HepG2 (cell line): ENCODE data around the gene ZNF17. TPM values are rescaled to one million over a fixed set of nuclear protein-coding genes. Genes with fewer than 3 reads are reported as not detected.

Experiments
- ATAC-seq: fragments of 200-7000 bp; cut with Tn5 transposase; 3 replicates; pipeline ENCODE4 v1.9.1; 2020; ENCODE audit warnings: mild to moderate bottlenecking, moderate library complexity
- BruUV-seq: library from RNA; stranded (reverse); fragments of 400-500 nt; replicated peaks from 2 replicates; lab custom pipeline; 2021; lab: Mats Ljungman, UMichigan
- CTCF ChIA-PET: fragments of 300-600 bp; formaldehyde crosslinking; extraction: SDS; loops from one replicate; lab custom pipeline; 2021; ENCODE audit warnings: low total read pairs, inconsistent platforms, low intra/inter-chr PET ratio; lab: Yijun Ruan, JAX
- POLR2A ChIA-PET: fragments of 350-600 bp; sonication (Branson Sonifier 250); formaldehyde crosslinking; loops from one replicate; lab custom pipeline; 2020; ENCODE audit warnings: antibody characterized with exemption, inconsistent platforms; lab: Yijun Ruan, JAX
- DNase-seq: peaks from one replicate; pipeline ENCODE4 v3.0.0-alpha.2; 2015; ENCODE audit warnings: low spot score
- FAIRE-seq: peaks from 3 replicates; lab custom pipeline; 2011; peaks lifted over from hg19 to GRCh38; lab: Jason Lieb, UNC
- H2AFZ ChIP-seq: one replicate; pipeline ENCODE4 v1.6.1; 2011; ENCODE audit warnings: low read length, inconsistent platforms
- H3K27ac ChIP-seq: fragments of 300-600 bp; 3 replicates; pipeline ENCODE4 v1.8.0; 2011; ENCODE audit warnings: mixed run types, mild to moderate bottlenecking, mixed read lengths, low read length, inconsistent platforms; ENCODE audit not compliant: insufficient read depth; ENCODE audit errors: extremely low read length
- H3K27me3 ChIP-seq, 2 experiments: fragments of 200-600 bp in 1 of 2; 2 replicates in 1 of 2; 3 replicates in 1 of 2; pipeline versions ENCODE4 v1.6.0 to v1.8.0; 2011; ENCODE audit warnings: low read length in 2 of 2, mild to moderate bottlenecking in 2 of 2, moderate library complexity in 2 of 2, inconsistent platforms in 1 of 2; ENCODE audit not compliant: insufficient read depth in 2 of 2, control insufficient read depth in 1 of 2
- H3K36me3 ChIP-seq, 2 experiments: fragments of 200-600 bp in 1 of 2; replicated peaks in 1 of 2; 2 replicates in 1 of 2; 3 replicates in 1 of 2; pipeline versions ENCODE4 v1.5.1 to v1.8.0; 2011; ENCODE audit warnings: low read length in 2 of 2, inconsistent platforms in 1 of 2; ENCODE audit not compliant: insufficient read depth in 2 of 2, control insufficient read depth in 1 of 2
- H3K4me1 ChIP-seq: 2 replicates; pipeline ENCODE4 v1.5.1; 2012; ENCODE audit warnings: low read length, inconsistent platforms; ENCODE audit not compliant: insufficient read depth
- H3K4me2 ChIP-seq: 2 replicates; pipeline ENCODE4 v1.6.0; 2011; ENCODE audit warnings: low read depth, low read length, inconsistent platforms
- H3K4me3 ChIP-seq, 3 experiments: fragments of 200-600 bp in 1 of 3; sonication (generic), shearing (Covaris generic) in 1 of 3; replicated peaks in 1 of 3; 2 replicates each; pipeline ENCODE4 v1.5.1; 2011 to 2016; ENCODE audit warnings: low read length in 3 of 3, inconsistent platforms in 2 of 3, low read depth in 2 of 3, mild to moderate bottlenecking in 2 of 3, control low read depth in 1 of 3, mixed read lengths in 1 of 3; ENCODE audit not compliant: insufficient read depth in 1 of 3
- H3K79me2 ChIP-seq: one replicate; pipeline ENCODE4 v1.6.1; 2011; ENCODE audit warnings: low read length, inconsistent platforms; ENCODE audit not compliant: insufficient read depth
- H3K9ac ChIP-seq: 2 replicates; pipeline ENCODE4 v1.6.0; 2011; ENCODE audit warnings: mild to moderate bottlenecking, low read depth, low read length, inconsistent platforms; ENCODE audit not compliant: insufficient read depth
- H3K9me3 ChIP-seq: 2 replicates; pipeline ENCODE4 v1.5.1; 2012; ENCODE audit warnings: mild to moderate bottlenecking, low read length
- H4K20me1 ChIP-seq: 2 replicates; pipeline ENCODE4 v1.6.0; 2011; ENCODE audit warnings: inconsistent platforms, mild to moderate bottlenecking, low read length, moderate library complexity; ENCODE audit not compliant: insufficient read depth
- KMT2A ChIP-seq: sonication (generic); formaldehyde crosslinking; IDR thresholded peaks from 2 replicates; pipeline ENCODE4 v1.4.0; 2020; ENCODE audit warnings: missing genetic modification reagents
- KMT2B ChIP-seq: IDR thresholded peaks from 2 replicates; pipeline ENCODE4 v1.6.1; 2016; ENCODE audit warnings: missing genetic modification reagents, missing compliant biosample characterization
- LRRFIP1 ChIP-seq: sonication (generic); formaldehyde crosslinking; conservative IDR thresholded peaks from 2 replicates; pipeline ENCODE4 v1.4.0; 2020; ENCODE audit warnings: missing genetic modification reagents
- MAFF ChIP-seq: IDR thresholded peaks from 2 replicates; pipeline ENCODE4 v1.6.1; 2011; ENCODE audit warnings: low read depth, low read length, improper control_type of control experiment
- NKX3-1 ChIP-seq: sonication (generic); formaldehyde crosslinking; IDR thresholded peaks from 2 replicates; pipeline ENCODE4 v1.5.0; 2020; ENCODE audit warnings: missing genetic modification reagents
- USF2 ChIP-seq, 2 experiments: sonication (generic) in 1 of 2; formaldehyde crosslinking in 1 of 2; IDR thresholded peaks; 2 replicates each; pipeline versions ENCODE4 v1.5.1 to v1.6.1; 2011 to 2020; ENCODE audit warnings: borderline replicate concordance in 1 of 2, low read depth in 1 of 2, low read length in 1 of 2, mild to moderate bottlenecking in 1 of 2, missing genetic modification reagents in 1 of 2, moderate library complexity in 1 of 2
- ZNF12 ChIP-seq: sonication (generic); formaldehyde crosslinking; IDR thresholded peaks from 2 replicates; pipeline ENCODE4 v1.5.0; 2020; ENCODE audit warnings: missing genetic modification reagents
- WGBS: methylation state at CpG from one replicate; pipeline ENCODE4 v1.1.6; 2017; ENCODE audit warnings: low lambda C conversion rate; 5-methylcytosine and 5-hydroxymethylcytosine counted together
- in situ Hi-C: cut with HindIII; loops from 2 replicates; pipeline ENCODE4 v1.10.0; 2017; ENCODE audit warnings: low pct_unique_long_range_greater_than_20kb; ENCODE audit not compliant: extremely low pct_ligation_motif_present
- intact Hi-C: fragments of 100-400 bp; cut with micrococcal nuclease; formaldehyde crosslinking; loops from one replicate; pipeline ENCODE4 v1.10.0; 2022; ENCODE audit not compliant: unreplicated experiment
- polyA plus RNA-seq, 8 experiments: library from polyadenylated mRNA; depleted of rRNA in 3 of 8; stranded (reverse) in 7 of 8; unstranded in 1 of 8; fragments of >200 nt; fragmentation: Illumina TruSeq in 4 of 8; extraction: Trizol in 4 of 8; gene quantifications; 2 replicates each; pipeline versions ENCODE4 v1.2.1 to v1.2.3, GENCODE V29; 2011 to 2016; ENCODE audit warnings: low read depth in 4 of 8, missing spikeins in 1 of 8, mixed read lengths in 1 of 8; ENCODE audit not compliant: insufficient read depth in 1 of 8
- small RNA-seq, 3 experiments: library from RNA; depleted of rRNA; stranded (forward); fragments of <200 nt; gene quantifications; one replicate each; pipeline ENCODE3, GENCODE V24; 2012; ENCODE audit warnings: low read depth in 2 of 3, low replicate concordance in 1 of 3; ENCODE audit not compliant: insufficient read length in 3 of 3, insufficient read depth in 2 of 3
- total RNA-seq, 5 experiments: library from RNA; depleted of rRNA; stranded (reverse); fragments of >200 nt; fragmentation: Illumina TruSeq; extraction: Trizol; gene quantifications; 2 replicates each; pipeline ENCODE4 v1.2.3, GENCODE V29; 2016; ENCODE audit warnings: low read depth in 1 of 5

Gene ZNF17
- total and polyA plus RNA-seq, 2 of the 13 experiments (the other 11 are each of a cell fraction or from before 2014, with no cell fraction given): 3.7 to 10.1 TPM

- Histone ChIP-seq H3K4me2 (no peak overlapping the region), H3K4me1 (no peaks in the 10 kb centered on the region), H4K20me1 (no peaks in the 10 kb centered on the region), H3K79me2 (peaks cover 5% of the 10 kb centered on the region), H3K36me3 (peaks cover 0 to 3% of the 10 kb centered on the region in 2 experiments; a peak in 2 of 5 replicates), H3K9me3 (no peaks in the 10 kb centered on the region), H3K27me3 (no peaks in the 10 kb centered on the region), H2AFZ (no peak overlapping the region), H3K27ac (no peak overlapping the region), H3K9ac (no peak overlapping the region), H3K4me3 (no peak overlapping the region)
- FAIRE-seq: no peak
- TF ChIP-seq USF2 (IDR thresholded peaks at IDR 0.05; ENCODE audit: low read depth, low read length) (no peak), USF2 (CRISPR knock-in tag; IDR thresholded peaks at IDR 0.05; ENCODE audit: borderline replicate concordance) (no peak), KMT2A (CRISPR knock-in tag) (no peak), LRRFIP1 (CRISPR knock-in tag) (no peak), ZNF12 (CRISPR knock-in tag) (no peak), KMT2B (CRISPR knock-in tag) (no peak), MAFF (no peak), NKX3-1 (no peak)
- 100% methylated on average over 4 of the region's 5 CpGs for WGBS
- BruUV-seq: no TSS peak
- POLR2A ChIA-PET: no interaction called here
- in situ Hi-C loops (no loop called here), intact Hi-C loops (loop anchor here (5.0 kb wide), 1 partner anchor 436 kb away; no protein-coding TSS in a partner anchor)
- CTCF ChIA-PET: interaction anchor here (1.3 kb wide), 1 partner anchor 688 kb away, joined by 6 read pairs; no protein-coding TSS in a partner anchor
- no peak for DNase-seq
- ATAC-seq: no peak; the same call in 1 of the 3 replicates
Measured at GRCh38 chr19:57466489-57466888, 55.5 kb downstream of the ZNF17 start.

Small RNA genes within 50 kb of the gene (small RNA-seq; reads per million reads assigned to genes)
- gene VN1R107P: 0 reads per million in 3 experiments

Other genes starting within 250 kb of the ZNF17 start
- gene DUXA, start 243.7 kb upstream of the ZNF17 start, total RNA-seq (2016; rRNA removed; fragmentation: Illumina TruSeq; extraction: Trizol): not detected in 2 replicates
- not detected in 2 replicates for gene DUXA, start 243.7 kb upstream of the ZNF17 start, polyA plus RNA-seq (2011; rRNA removed)
- 17.6 and 24.7 TPM in 2 replicates for gene ZNF264, start 219.7 kb upstream of the ZNF17 start, total RNA-seq (2016; rRNA removed; fragmentation: Illumina TruSeq; extraction: Trizol)
- gene ZNF264, start 219.7 kb upstream of the ZNF17 start, polyA plus RNA-seq (2011; rRNA removed): 3.5 and 4.0 TPM in 2 replicates
- 0.46 TPM in 1 of 2 replicates, not detected in the other for gene AURKC, start 180.1 kb upstream of the ZNF17 start, total RNA-seq (2016; rRNA removed; fragmentation: Illumina TruSeq; extraction: Trizol)
- gene AURKC, start 180.1 kb upstream of the ZNF17 start, polyA plus RNA-seq (2011; rRNA removed): 0.65 and 0.86 TPM in 2 replicates
- gene ZNF805, start 170.5 kb upstream of the ZNF17 start, total RNA-seq (2016; rRNA removed; fragmentation: Illumina TruSeq; extraction: Trizol): 12.8 and 21.8 TPM in 2 replicates
- gene ZNF805, start 170.5 kb upstream of the ZNF17 start, polyA plus RNA-seq (2011; rRNA removed): 5.1 and 5.5 TPM in 2 replicates
- gene ZNF460, start 130.7 kb upstream of the ZNF17 start, total RNA-seq (2016; rRNA removed; fragmentation: Illumina TruSeq; extraction: Trizol): 44.8 and 76.3 TPM in 2 replicates
- 14.5 and 15.3 TPM in 2 replicates for gene ZNF460, start 130.7 kb upstream of the ZNF17 start, polyA plus RNA-seq (2011; rRNA removed)
- 8.9 and 10.4 TPM in 2 replicates for gene ZNF543, start 90.7 kb upstream of the ZNF17 start, total RNA-seq (2016; rRNA removed; fragmentation: Illumina TruSeq; extraction: Trizol)
- 2.1 and 2.5 TPM in 2 replicates for gene ZNF543, start 90.7 kb upstream of the ZNF17 start, polyA plus RNA-seq (2011; rRNA removed)
- gene ZNF304, start 59.9 kb upstream of the ZNF17 start, total RNA-seq (2016; rRNA removed; fragmentation: Illumina TruSeq; extraction: Trizol): 8.0 and 9.5 TPM in 2 replicates
- 3.4 and 3.6 TPM in 2 replicates for gene ZNF304, start 59.9 kb upstream of the ZNF17 start, polyA plus RNA-seq (2011; rRNA removed)
- gene TRAPPC2B, start 47.6 kb upstream of the ZNF17 start, total RNA-seq (2016; rRNA removed; fragmentation: Illumina TruSeq; extraction: Trizol): 13.3 and 20.5 TPM in 2 replicates
- gene TRAPPC2B, start 47.6 kb upstream of the ZNF17 start, polyA plus RNA-seq (2011; rRNA removed): 16.8 and 17.7 TPM in 2 replicates
- gene ZNF547, start 47.6 kb upstream of the ZNF17 start, total RNA-seq (2016; rRNA removed; fragmentation: Illumina TruSeq; extraction: Trizol): 2.1 and 2.6 TPM in 2 replicates
- 2.0 and 2.2 TPM in 2 replicates for gene ZNF547, start 47.6 kb upstream of the ZNF17 start, polyA plus RNA-seq (2011; rRNA removed)
- 24.9 and 29.4 TPM in 2 replicates for gene ZNF548, start 21.3 kb upstream of the ZNF17 start, total RNA-seq (2016; rRNA removed; fragmentation: Illumina TruSeq; extraction: Trizol)
- 19.5 and 19.6 TPM in 2 replicates for gene ZNF548, start 21.3 kb upstream of the ZNF17 start, polyA plus RNA-seq (2011; rRNA removed)
- gene ZNF749, start 24.2 kb downstream of the ZNF17 start, total RNA-seq (2016; rRNA removed; fragmentation: Illumina TruSeq; extraction: Trizol): 19.1 and 21.0 TPM in 2 replicates
- gene ZNF749, start 24.2 kb downstream of the ZNF17 start, polyA plus RNA-seq (2011; rRNA removed): 18.9 and 22.7 TPM in 2 replicates
- 0.62 and 0.80 TPM in 2 replicates for gene VN1R1, start 46.0 kb downstream of the ZNF17 start, total RNA-seq (2016; rRNA removed; fragmentation: Illumina TruSeq; extraction: Trizol)
- gene VN1R1, start 46.0 kb downstream of the ZNF17 start, polyA plus RNA-seq (2011; rRNA removed): 0.87 and 1.0 TPM in 2 replicates
- gene ZNF772, start 66.4 kb downstream of the ZNF17 start, total RNA-seq (2016; rRNA removed; fragmentation: Illumina TruSeq; extraction: Trizol): 17.2 and 23.6 TPM in 2 replicates
- gene ZNF772, start 66.4 kb downstream of the ZNF17 start, polyA plus RNA-seq (2011; rRNA removed): 3.1 and 4.0 TPM in 2 replicates
- gene ZNF419, start 76.6 kb downstream of the ZNF17 start, total RNA-seq (2016; rRNA removed; fragmentation: Illumina TruSeq; extraction: Trizol): 8.8 and 9.0 TPM in 2 replicates
- gene ZNF419, start 76.6 kb downstream of the ZNF17 start, polyA plus RNA-seq (2011; rRNA removed): 8.5 and 11.1 TPM in 2 replicates
- gene ZNF773, start 88.8 kb downstream of the ZNF17 start, total RNA-seq (2016; rRNA removed; fragmentation: Illumina TruSeq; extraction: Trizol): 6.7 and 6.9 TPM in 2 replicates
- gene ZNF773, start 88.8 kb downstream of the ZNF17 start, polyA plus RNA-seq (2011; rRNA removed): 5.7 and 7.3 TPM in 2 replicates
- 6.4 and 8.8 TPM in 2 replicates for gene ZNF549, start 116.2 kb downstream of the ZNF17 start, total RNA-seq (2016; rRNA removed; fragmentation: Illumina TruSeq; extraction: Trizol)
- gene ZNF549, start 116.2 kb downstream of the ZNF17 start, polyA plus RNA-seq (2011; rRNA removed): 2.8 and 2.9 TPM in 2 replicates
- gene ZNF550, start 148.7 kb downstream of the ZNF17 start, total RNA-seq (2016; rRNA removed; fragmentation: Illumina TruSeq; extraction: Trizol): 8.0 and 8.6 TPM in 2 replicates
- gene ZNF550, start 148.7 kb downstream of the ZNF17 start, polyA plus RNA-seq (2011; rRNA removed): 9.1 and 12.1 TPM in 2 replicates
- gene ZNF416, start 167.8 kb downstream of the ZNF17 start, total RNA-seq (2016; rRNA removed; fragmentation: Illumina TruSeq; extraction: Trizol): 5.3 and 6.6 TPM in 2 replicates
- gene ZNF416, start 167.8 kb downstream of the ZNF17 start, polyA plus RNA-seq (2011; rRNA removed): 1.5 and 2.1 TPM in 2 replicates
- gene ZIK1, start 173.0 kb downstream of the ZNF17 start, total RNA-seq (2016; rRNA removed; fragmentation: Illumina TruSeq; extraction: Trizol): 7.2 and 9.8 TPM in 2 replicates
- 1.9 and 2.1 TPM in 2 replicates for gene ZIK1, start 173.0 kb downstream of the ZNF17 start, polyA plus RNA-seq (2011; rRNA removed)
- 7.5 and 7.8 TPM in 2 replicates for gene ZNF530, start 188.7 kb downstream of the ZNF17 start, total RNA-seq (2016; rRNA removed; fragmentation: Illumina TruSeq; extraction: Trizol)
- gene ZNF530, start 188.7 kb downstream of the ZNF17 start, polyA plus RNA-seq (2011; rRNA removed): 1.1 and 1.6 TPM in 2 replicates
- 17.1 and 19.4 TPM in 2 replicates for gene ZNF134, start 203.1 kb downstream of the ZNF17 start, total RNA-seq (2016; rRNA removed; fragmentation: Illumina TruSeq; extraction: Trizol)
- gene ZNF134, start 203.1 kb downstream of the ZNF17 start, polyA plus RNA-seq (2011; rRNA removed): 6.8 and 7.1 TPM in 2 replicates
- 11.2 and 12.2 TPM in 2 replicates for gene ZNF211, start 222.0 kb downstream of the ZNF17 start, total RNA-seq (2016; rRNA removed; fragmentation: Illumina TruSeq; extraction: Trizol)
- 9.9 and 12.7 TPM in 2 replicates for gene ZNF211, start 222.0 kb downstream of the ZNF17 start, polyA plus RNA-seq (2011; rRNA removed)